Activated CD8-positive, alpha-beta memory T cell treated with anti-CD3 and anti-CD28 coated beads for 36 hours (primary cell): ENCODE results near the gene GANAB. TPM values are rescaled to one million over a fixed set of nuclear protein-coding genes. Genes with fewer than 3 reads are reported as not detected.
"Not testable (repeated sequence)": the region's sequence is repeated elsewhere in the genome, so short reads cannot be mapped to it uniquely, and the experiment has no call there.

Source experiments
- CTCF ChIA-PET: fragments of 350-600 bp; sonication (Branson Sonifier 250); formaldehyde crosslinking; loops from one replicate; lab custom pipeline; 2021; ENCODE audit warnings: antibody characterized with exemption; lab: Charles Lee
- POLR2A ChIA-PET: fragments of 350-600 bp; sonication (Branson Sonifier 250); formaldehyde crosslinking; loops from one replicate; lab custom pipeline; 2021; ENCODE audit warnings: antibody characterized with exemption; lab: Charles Lee
- total RNA-seq, 2 experiments: library from RNA; stranded (reverse); gene quantifications; one replicate each; pipeline ENCODE4 v1.2.3, GENCODE V29; 2021

The GANAB gene
- total RNA-seq, 2 experiments from 2014 or later, result 214 to 215 TPM

- POLR2A ChIA-PET, result interaction anchor here (0.6 to 3.2 kb wide), 9 partner anchors 9 to 254 kb away, joined by 3 to 44 read pairs (median 9); partner anchors contain the start of genes C11orf98, CSKMT, LBHD1 and TUT1
- CTCF ChIA-PET, result interaction anchor here (0.6 to 3.0 kb wide), 6 partner anchors 8 to 176 kb away, joined by 3 to 28 read pairs (median 6); partner anchors contain the start of gene TUT1
These were observed 45.9 kb downstream of the GANAB start for GRCh38 chr11:62600367-62601121.

GRCh38 chr11:62599901-62600300 lies 46.5 kb downstream of the GANAB start:
- ChIA-PET CTCF (interaction anchor here (0.6 to 3.0 kb wide), 4 partner anchors 9 to 95 kb away, joined by 3 to 28 read pairs (median 4); partner anchors contain the start of gene TUT1), POLR2A (interaction anchor here (0.7 to 3.2 kb wide), 7 partner anchors 8 to 255 kb away, joined by 4 to 44 read pairs (median 9); partner anchors contain the start of genes C11orf98, CSKMT, LBHD1 and TUT1)

GRCh38 chr11:62599069-62599696 lies 47.2 kb downstream of the GANAB start:
- POLR2A ChIA-PET, result interaction anchor here (0.7 to 3.2 kb wide), 5 partner anchors 7 to 256 kb away, joined by 4 to 44 read pairs (median 7); partner anchors contain the start of gene TUT1
- CTCF ChIA-PET, result interaction anchor here (0.9 to 3.0 kb wide), 4 partner anchors 8 to 95 kb away, joined by 3 to 28 read pairs (median 4); partner anchors contain the start of genes C11orf98, CSKMT and TUT1

- CTCF ChIA-PET, result interaction anchor here (2.4 kb wide), 1 partner anchor 17 kb away, joined by 8 read pairs; the partner anchor contains the start of gene EML3
- POLR2A ChIA-PET, result interaction anchor here (0.8 kb wide), 1 partner anchor 262 kb away, joined by 5 read pairs; no protein-coding TSS in a partner anchor
These were observed 51.3 kb downstream of the GANAB start for GRCh38 chr11:62595124-62595523.

GRCh38 chr11:62593434-62594044 lies 52.9 kb downstream of the GANAB start:
- CTCF ChIA-PET, result interaction anchor here (0.6 to 3.5 kb wide), 17 partner anchors 8 to 239 kb away, joined by 3 to 46 read pairs (median 3); partner anchors contain the start of genes EML3, MTA2, ROM1 and TEX54
- POLR2A ChIA-PET, result interaction anchor here (0.6 to 3.2 kb wide), 7 partner anchors 7 to 176 kb away, joined by 3 to 44 read pairs (median 8); partner anchors contain the start of genes B3GAT3, C11orf98, CSKMT and LBHD1

- CTCF ChIA-PET, result interaction anchor here (0.6 to 3.5 kb wide), 14 partner anchors 8 to 240 kb away, joined by 3 to 46 read pairs (median 3); partner anchors contain the start of genes EML3, MTA2, ROM1 and TEX54
- POLR2A ChIA-PET, result interaction anchor here (0.6 to 3.2 kb wide), 8 partner anchors 8 to 176 kb away, joined by 3 to 44 read pairs (median 18); partner anchors contain the start of genes B3GAT3, C11orf98, CSKMT and EEF1G
These were observed 53.4 kb downstream of the GANAB start for GRCh38 chr11:62592989-62593421.

GRCh38 chr11:62592146-62592815 lies 54.1 kb downstream of the GANAB start:
- POLR2A ChIA-PET, result interaction anchor here (0.6 to 3.2 kb wide), 23 partner anchors 8 to 264 kb away, joined by 3 to 44 read pairs (median 6); partner anchors contain the start of genes B3GAT3, C11orf98, CSKMT and EEF1G
- CTCF ChIA-PET, result interaction anchor here (0.5 to 3.5 kb wide), 26 partner anchors 9 to 240 kb away, joined by 3 to 46 read pairs (median 4); partner anchors contain the start of genes B3GAT3, C11orf98, CSKMT and EML3

- POLR2A ChIA-PET, result interaction anchor here (0.6 to 3.2 kb wide), 26 partner anchors 9 to 265 kb away, joined by 3 to 44 read pairs (median 6); partner anchors contain the start of genes B3GAT3, C11orf98, CSKMT and EEF1G
- CTCF ChIA-PET, result interaction anchor here (0.5 to 3.5 kb wide), 22 partner anchors 8 to 190 kb away, joined by 3 to 46 read pairs (median 4); partner anchors contain the start of genes B3GAT3, C11orf98, CSKMT and EML3
These were observed 54.8 kb downstream of the GANAB start, which contains the start of gene TUT1 for GRCh38 chr11:62591448-62592145. Gene TUT1, minus strand, starts transcription at chr11:62591523. Its CDS starts 38 bp downstream, at chr11:62591485.

GRCh38 chr11:62588966-62589637 lies 57.3 kb downstream of the GANAB start:
- POLR2A ChIA-PET, result interaction anchor here (1.6 kb wide), 1 partner anchor 33 kb away, joined by 3 read pairs; the partner anchor contains the start of gene B3GAT3
- CTCF ChIA-PET, result interaction anchor here (1.2 to 3.5 kb wide), 3 partner anchors 12 to 164 kb away, joined by 3 to 13 read pairs (median 4); no protein-coding TSS in a partner anchor

GRCh38 chr11:62585356-62585755 lies 61.1 kb downstream of the GANAB start:
- CTCF ChIA-PET, result not testable (repeated sequence)
- POLR2A ChIA-PET, result interaction anchor here (1.0 kb wide), 1 partner anchor 16 kb away, joined by 5 read pairs; the partner anchor contains the start of gene MTA2

GRCh38 chr11:62581735-62582134 lies 64.7 kb downstream of the GANAB start:
- POLR2A ChIA-PET, CTCF ChIA-PET: not testable (repeated sequence)

- ChIA-PET POLR2A (no interaction called here), CTCF (interaction anchor here (1.0 kb wide), 1 partner anchor 187 kb away, joined by 4 read pairs; no protein-coding TSS in a partner anchor)
These were observed 65.3 kb downstream of the GANAB start for GRCh38 chr11:62580959-62581715.

GRCh38 chr11:62579252-62579651 lies 67.2 kb downstream of the GANAB start:
- CTCF ChIA-PET, result no interaction called here
- POLR2A ChIA-PET, result no interaction called here

- ChIA-PET POLR2A (no interaction called here), CTCF (no interaction called here)
These were observed 67.9 kb downstream of the GANAB start for GRCh38 chr11:62578541-62578940.
